ENCODE measurements around the gene PRKAR1B.

GRCh38 chr7:548401-548800, 178.7 kb downstream of the PRKAR1B start:
- no peak for TF ChIP-seq CTCF (conservative IDR thresholded peaks at IDR 0.05)
- TF ChIP-seq ZFX (IDR thresholded peaks at IDR 0.05), result no peak

Data from C4-2B (cell line).